ENCODE measurements around the gene CACNB4. TPM values are rescaled to one million over a fixed set of nuclear protein-coding genes. Genes with fewer than 3 reads are reported as not detected.

CACNB4 gene
- total RNA-seq, 1 experiment from 2014 or later = 2.0 TPM

GRCh38 chr2:151791545-151791944, 307.3 kb downstream of the CACNB4 start:
- RAD21 ChIA-PET (ENCODE audit: low non-redundant PET in 1 of 2, low total read pairs in 2 of 2, uncharacterized antibody in 2 of 2, unreplicated experiment in 2 of 2) = no interaction called here
- Histone ChIP-seq H2AFZ (ENCODE audit: low read depth, low read length, poor library complexity, severe bottlenecking) (no peak overlapping the region), H3K27me3 (ENCODE audit: insufficient read depth, low read length) (no peaks in the 10 kb centered on the region), H4K20me1 (ENCODE audit: insufficient read depth) (peaks cover 4% of the 10 kb centered on the region; the same call in 1 of the 2 replicates), H3K27ac (ENCODE audit: low read depth, low read length) (no peak overlapping the region), H3K4me1 (ENCODE audit: control insufficient read depth in 1 of 2, insufficient read depth in 2 of 2, low read length in 2 of 2) (peaks cover 13 to 29% of the 10 kb centered on the region in 2 experiments), H3K79me2 (ENCODE audit: insufficient read depth, low read length) (no peaks in the 10 kb centered on the region), H3K9me3 (ENCODE audit: control insufficient read depth in 1 of 2, insufficient read depth in 1 of 2, low read depth in 1 of 2, low read length in 2 of 2) (no peaks in the 10 kb centered on the region), H3K4me3 (replicated peaks in 1 of 2; ENCODE audit: low read depth in 1 of 2, low read length in 2 of 2) (no peak overlapping the region), H3K36me3 (ENCODE audit: control insufficient read depth in 1 of 2, insufficient read depth in 2 of 2, low read length in 2 of 2) (no peaks in the 10 kb centered on the region), H3K4me2 (ENCODE audit: low read length) (no peak overlapping the region), H3K9me2 (ENCODE audit: insufficient read depth) (no peaks in the 10 kb centered on the region), H3K9ac (ENCODE audit: low read length) (no peak overlapping the region)
- POLR2A ChIA-PET = no interaction called here
- no peak for ATAC-seq
- no TSS peak for BruUV-seq (replicated peaks)
- CTCF ChIA-PET = no interaction called here
- no peak for TF ChIP-seq FOSL1 (IDR thresholded peaks at IDR 0.05; ENCODE audit: low read depth)
- intact Hi-C loops (cut with micrococcal nuclease) = no loop called here
- no peak for DNase-seq (ENCODE audit: low read depth, low spot score)

- no peaks in the 10 kb centered on the region for H3K27me3 ChIP-seq (ENCODE audit: insufficient read depth, low read length)
- no peaks in the 10 kb centered on the region for H3K9me3 ChIP-seq (ENCODE audit: control insufficient read depth in 1 of 2, insufficient read depth in 1 of 2, low read depth in 1 of 2, low read length in 2 of 2)
- H3K27ac ChIP-seq (ENCODE audit: low read depth, low read length) = no peak overlapping the region
- no peak overlapping the region for H3K9ac ChIP-seq (ENCODE audit: low read length)
- H2AFZ ChIP-seq (ENCODE audit: low read depth, low read length, poor library complexity, severe bottlenecking) = no peak overlapping the region
- no peak overlapping the region for H3K4me3 ChIP-seq (replicated peaks in 1 of 2; ENCODE audit: low read depth in 1 of 2, low read length in 2 of 2)
- no TSS peak for BruUV-seq (replicated peaks)
- RAD21 ChIA-PET (ENCODE audit: low non-redundant PET in 1 of 2, low total read pairs in 2 of 2, uncharacterized antibody in 2 of 2, unreplicated experiment in 2 of 2) = no interaction called here
- peaks cover 13 to 21% of the 10 kb centered on the region in 2 experiments for H3K4me1 ChIP-seq (ENCODE audit: control insufficient read depth in 1 of 2, insufficient read depth in 2 of 2, low read length in 2 of 2)
- ATAC-seq (no peak), DNase-seq (ENCODE audit: low read depth, low spot score) (no peak)
- CTCF ChIA-PET = no interaction called here
- no peaks in the 10 kb centered on the region for H3K36me3 ChIP-seq (ENCODE audit: control insufficient read depth in 1 of 2, insufficient read depth in 2 of 2, low read length in 2 of 2)
- POLR2A ChIA-PET = no interaction called here
- no peaks in the 10 kb centered on the region for H3K9me2 ChIP-seq (ENCODE audit: insufficient read depth)
- intact Hi-C loops (cut with micrococcal nuclease) = no loop called here
- H3K79me2 ChIP-seq (ENCODE audit: insufficient read depth, low read length) = no peaks in the 10 kb centered on the region
- H3K4me2 ChIP-seq (ENCODE audit: low read length) = no peak overlapping the region
- TF ChIP-seq POLR2A (IDR thresholded peaks at IDR 0.05; ENCODE audit: borderline replicate concordance, extremely low read depth, insufficient read depth, insufficient read length) (no peak), RAD21 (IDR thresholded peaks at IDR 0.05; ENCODE audit: low read depth) (no peak)
- H4K20me1 ChIP-seq (ENCODE audit: insufficient read depth) = no peaks in the 10 kb centered on the region
These were observed 308.2 kb downstream of the CACNB4 start for GRCh38 chr2:151790689-151791088.

Measured in HCT116 (cell line).